Stimulated activated CD4-positive, alpha-beta T cell treated with anti-CD3 and anti-CD28 coated beads, Interleukin-1b, Interleukin-23, amount 100 ng/mL, for 4 hours (primary cell): ENCODE measurements around the gene IRX5.

Source experiments
- DNase-seq, 2 donors: peaks; one replicate each; pipeline ENCODE4 v3.0.0-alpha.2; 2020; ENCODE audit warnings: low read depth in 2 of 2

IRX5 gene

DNA sequence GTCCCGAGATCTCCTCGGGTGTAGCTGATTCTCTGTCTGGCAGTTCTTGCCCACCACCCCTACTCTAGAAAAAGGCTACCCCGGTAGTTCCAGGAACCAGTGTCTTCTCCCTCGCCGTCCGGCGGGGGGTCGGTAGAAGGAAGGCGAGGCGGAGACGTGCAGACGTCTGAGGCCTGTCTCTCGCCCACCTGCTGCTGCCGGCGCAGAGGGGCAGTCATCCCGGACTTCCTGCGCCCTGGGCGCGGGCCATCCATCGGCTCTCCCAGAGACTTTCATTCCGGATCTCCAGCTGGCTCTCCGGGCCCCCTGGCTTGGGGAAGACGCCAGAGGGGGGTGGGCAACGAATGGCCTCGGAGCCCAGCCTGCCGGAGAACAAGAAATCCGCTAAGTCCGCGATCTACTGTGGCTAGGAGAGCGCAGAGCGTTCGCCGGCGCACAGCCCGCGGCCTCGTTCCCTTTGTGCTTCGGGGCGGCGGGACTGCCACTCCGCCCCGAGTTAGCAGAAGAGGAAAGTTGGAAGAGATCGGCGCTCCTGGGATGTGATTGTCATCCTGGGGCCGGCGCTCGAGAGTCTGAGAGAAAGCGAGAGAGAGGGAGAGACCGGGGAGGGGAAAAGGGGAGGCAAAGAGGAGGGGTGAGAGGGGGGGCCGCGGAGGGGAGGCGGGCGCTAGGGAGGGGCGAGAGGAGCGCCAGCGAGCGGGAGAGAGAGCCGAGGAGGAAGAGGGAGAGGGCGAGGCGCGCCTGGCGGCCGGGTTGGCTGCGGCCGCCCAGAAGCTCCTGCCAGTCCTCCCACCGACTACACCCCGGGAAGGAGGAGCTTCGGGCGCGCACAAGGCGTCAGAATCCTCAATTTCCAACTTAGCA, at the start of gene IRX5:
IRX5 (plus strand) TSS at position 861 of the 864 bp plus-strand sequence. CDS start 334 bp downstream, outside the sequence.
- DNase-seq: peak in 1 of 2 donors; percentile 37

DNA sequence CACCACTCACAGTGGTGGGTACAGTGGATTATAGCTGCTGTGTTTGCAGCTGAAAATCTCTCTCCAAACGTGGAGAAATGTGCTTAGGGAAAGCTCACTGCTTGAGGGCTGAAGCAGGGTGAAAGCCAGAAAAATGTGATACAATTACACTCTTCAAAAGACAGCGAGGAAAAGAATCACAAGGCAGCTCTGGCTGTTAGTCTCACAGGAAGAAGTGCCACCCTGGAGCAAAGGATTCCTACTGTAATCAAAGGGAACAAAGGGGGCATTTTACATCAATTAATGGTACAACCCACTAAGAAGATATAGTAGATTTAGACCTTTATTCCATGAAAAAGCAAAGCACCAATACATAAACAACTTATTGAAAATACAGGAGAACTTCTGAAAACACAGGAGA, 48.1 kb upstream of the IRX5 start:
- DNase-seq: no peak

- DNase-seq: no peak
Observed at GRCh38 chr16:54883358-54883757, 47.3 kb upstream of the IRX5 start.

DNA sequence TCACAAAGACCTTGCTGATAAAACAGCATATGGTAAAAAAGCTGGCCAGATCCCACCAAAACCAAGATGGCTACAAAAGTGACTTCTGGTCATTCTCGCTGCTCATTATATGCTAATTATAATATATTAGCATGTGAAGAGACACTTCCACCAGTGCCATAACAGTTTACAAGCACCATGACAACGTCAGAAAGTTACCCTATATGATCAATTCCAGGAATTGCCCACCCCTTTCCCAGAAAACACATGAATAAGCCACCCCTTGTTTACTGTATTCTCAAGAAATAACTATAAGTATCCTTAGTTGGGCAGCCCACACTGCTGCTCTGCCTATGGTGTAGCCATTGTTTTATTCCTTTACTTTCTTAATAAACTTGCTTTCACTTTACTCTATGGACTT, 44.6 kb upstream of the IRX5 start:
- DNase-seq: no peak

DNA sequence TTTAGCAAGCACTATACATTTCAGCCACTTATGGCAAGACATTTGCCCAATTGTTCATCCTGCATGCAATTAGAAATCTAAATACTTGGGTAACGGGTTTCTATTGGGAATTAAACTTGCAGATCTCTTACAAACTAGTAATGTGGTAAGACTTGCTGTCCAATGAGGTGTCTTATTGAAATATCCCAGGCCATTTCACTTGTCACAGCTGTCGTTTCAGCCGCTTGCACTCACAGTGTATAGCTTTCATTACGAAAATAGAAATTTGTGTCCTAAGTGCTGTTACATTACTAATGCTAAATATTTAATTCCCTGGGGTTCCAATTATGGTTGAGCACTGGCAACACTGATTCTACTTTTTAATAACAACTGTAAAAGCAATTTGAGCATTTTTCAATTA, 40.3 kb upstream of the IRX5 start:
- DNase-seq: no peak

DNA sequence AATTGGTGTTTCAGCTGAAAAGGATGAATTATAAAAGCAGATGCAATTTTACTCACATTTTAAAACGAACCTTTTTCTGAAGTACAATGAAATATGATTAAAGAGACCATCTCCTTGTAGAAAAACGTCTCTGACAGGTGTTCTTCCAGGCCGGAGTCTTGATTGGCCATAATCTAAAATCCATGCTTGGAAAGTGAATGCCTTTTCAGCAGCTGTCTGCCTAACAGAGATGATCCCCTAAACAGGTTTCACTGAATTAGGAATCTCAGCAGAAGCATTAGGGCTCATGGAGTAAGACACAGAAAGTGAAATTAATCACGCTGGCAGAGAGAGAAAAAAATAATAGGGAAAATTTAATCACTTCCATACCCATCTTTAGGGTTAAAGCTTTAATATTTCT, 39.3 kb upstream of the IRX5 start:
- DNase-seq: no peak

- DNase-seq: no peak
Observed at GRCh38 chr16:54892981-54893380, 37.7 kb upstream of the IRX5 start.

DNA sequence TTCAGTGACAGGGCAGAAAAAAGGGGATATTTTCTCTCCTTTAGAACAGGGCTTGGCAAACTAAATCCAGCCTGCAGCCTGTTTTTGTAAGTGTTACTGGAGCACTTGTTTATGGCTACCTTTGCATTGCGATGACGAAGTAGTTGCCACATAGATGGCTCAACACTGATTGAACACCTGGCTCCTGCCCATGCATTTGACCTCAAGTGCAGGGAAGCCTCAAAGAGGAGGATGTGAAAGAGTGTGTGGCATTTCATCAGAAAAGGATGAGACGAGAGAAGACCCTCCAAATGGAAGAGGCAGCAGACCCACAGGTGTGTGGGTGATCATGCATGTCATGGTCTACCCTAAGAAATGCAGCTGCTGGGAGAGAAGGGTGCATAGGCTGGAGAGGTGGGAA, 32.7 kb upstream of the IRX5 start:
- no peak for DNase-seq

GRCh38 chr16:54901606-54902005, 29.1 kb upstream of the IRX5 start:
- DNase-seq: no peak

- DNase-seq: no peak
Observed at GRCh38 chr16:54903047-54903446, 27.6 kb upstream of the IRX5 start.

GRCh38 chr16:54911079-54911478, 19.6 kb upstream of the IRX5 start:
- DNase-seq: no peak

- DNase-seq: no peak
Observed at GRCh38 chr16:54912720-54913119, 17.9 kb upstream of the IRX5 start.

- DNase-seq: no peak
Observed at GRCh38 chr16:54921206-54921824, 9.3 kb upstream of the IRX5 start.

DNA sequence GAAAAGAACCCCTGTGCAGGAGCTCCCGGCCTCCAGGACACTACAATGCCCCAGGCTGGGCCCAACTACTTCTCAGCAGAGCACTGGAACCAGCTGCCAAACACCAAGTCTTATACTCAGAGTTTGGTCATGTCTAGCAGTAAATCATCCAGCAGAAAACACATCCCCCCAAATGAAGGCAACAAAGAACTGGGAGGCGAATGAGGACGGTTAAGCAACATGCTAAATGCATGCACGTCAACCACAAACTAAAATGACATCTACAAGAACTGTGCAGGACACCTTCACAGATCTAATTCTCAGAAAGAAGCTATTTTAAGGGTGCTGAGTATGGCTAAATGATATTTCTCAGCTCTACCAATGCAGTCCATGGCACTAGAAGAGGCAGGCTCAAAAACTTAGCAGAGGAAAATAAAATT, 7.6 kb upstream of the IRX5 start:
- no peak for DNase-seq

DNA sequence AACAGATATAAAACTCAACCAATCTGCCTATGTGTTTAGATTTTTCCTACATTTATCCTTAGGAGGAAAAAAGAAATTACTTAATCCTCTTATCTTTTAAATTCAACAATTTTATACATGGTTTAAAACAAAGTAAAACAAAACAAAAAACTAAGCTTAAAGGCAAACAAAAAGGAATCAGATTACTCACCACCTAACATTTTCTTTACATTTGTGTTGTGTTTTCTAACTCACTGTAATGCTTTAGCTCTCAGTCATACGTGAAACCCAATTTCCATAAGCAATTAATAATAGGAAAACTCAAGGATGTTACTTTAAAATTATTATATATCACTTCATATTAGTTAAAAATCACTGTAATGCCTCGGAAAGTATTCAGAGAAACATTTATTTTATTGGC, 6.7 kb upstream of the IRX5 start:
- no peak for DNase-seq

GRCh38 chr16:54926166-54926838, 4.4 kb upstream of the IRX5 start:
- DNase-seq: no peak

- no peak for DNase-seq
Observed at GRCh38 chr16:54927125-54928015, 3.3 kb upstream of the IRX5 start.

GRCh38 chr16:54928016-54928356, 2.7 kb upstream of the IRX5 start:
- DNase-seq: no peak

DNA sequence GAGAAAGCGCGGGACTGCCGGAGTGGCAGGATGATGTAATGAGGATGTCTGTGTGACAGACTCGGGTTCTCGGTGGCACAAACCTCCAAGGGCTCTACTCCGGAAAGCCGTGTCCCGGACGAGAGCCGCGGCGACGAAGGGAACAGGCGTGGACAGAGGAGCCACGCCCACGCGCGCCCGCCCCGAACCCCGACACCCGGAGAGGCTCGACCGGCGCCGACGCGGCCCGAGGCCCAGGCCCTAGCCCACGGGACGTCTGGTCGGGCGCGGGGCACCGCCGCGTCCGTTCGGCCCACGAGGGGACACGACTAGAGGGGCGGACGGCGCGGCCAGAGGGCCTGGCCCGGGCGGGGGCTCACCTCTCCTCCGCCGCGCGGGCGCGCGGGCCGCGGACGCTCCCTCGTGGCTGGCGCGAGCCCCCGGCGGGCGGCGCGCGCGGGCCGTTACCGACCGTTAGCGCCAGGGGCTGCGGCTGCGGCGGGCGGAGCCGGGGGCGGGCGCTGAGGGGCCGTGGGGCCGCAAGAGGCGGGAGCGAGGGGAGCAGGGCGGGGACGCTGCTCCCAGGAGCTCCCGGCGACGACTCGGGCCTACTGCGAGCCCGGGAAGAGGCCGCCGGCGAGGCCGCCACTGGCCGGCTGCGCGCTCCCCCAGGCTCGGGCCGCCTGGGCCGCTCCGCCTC, 2.1 kb upstream of the IRX5 start:
- peak in 1 of 2 donors; percentile 15 for DNase-seq

DNA sequence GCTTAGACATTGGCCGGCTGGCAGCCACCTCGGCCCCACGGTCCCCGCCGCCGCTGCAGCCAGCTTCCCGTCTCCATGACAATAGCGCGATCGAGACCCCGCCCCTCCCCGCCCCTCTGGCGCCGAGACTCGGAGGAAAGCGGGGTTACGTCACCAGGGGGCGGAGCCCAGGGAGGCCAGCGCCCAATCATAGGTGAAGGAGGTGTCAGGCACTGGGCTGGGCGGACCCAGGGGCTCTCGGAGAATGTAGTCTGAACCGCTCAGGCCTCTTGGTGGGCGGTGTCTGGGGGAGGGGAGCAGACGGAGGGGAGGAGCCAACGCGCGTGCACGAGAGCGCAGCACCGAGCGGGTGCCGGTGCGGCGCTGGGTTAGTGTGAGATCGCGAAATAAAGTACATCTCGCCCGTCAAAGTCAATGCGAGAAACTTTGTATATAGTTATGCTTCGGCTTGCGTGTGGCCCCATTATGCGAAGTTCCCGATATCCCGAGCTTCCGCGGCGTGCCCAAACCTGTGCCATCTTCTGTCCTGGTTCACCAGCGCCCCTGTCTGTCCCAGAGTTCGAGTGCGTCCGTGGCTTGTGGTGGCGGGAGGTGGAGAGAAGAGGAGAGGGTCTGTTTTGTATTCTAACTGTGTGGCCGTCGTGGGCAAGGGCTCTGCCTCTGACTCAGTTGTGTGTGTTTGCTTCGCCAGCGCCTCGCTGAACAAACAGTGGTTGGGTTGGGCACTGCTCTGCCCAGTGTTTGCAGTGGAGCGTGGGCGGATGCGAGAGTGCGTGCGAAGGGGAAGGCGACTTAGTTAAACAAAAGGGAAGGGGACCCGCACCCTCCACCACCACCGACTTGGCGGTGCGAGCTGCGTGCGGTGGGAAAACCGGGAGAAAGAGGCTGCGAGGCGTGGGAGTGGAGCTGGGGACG, 1.3 kb upstream of the IRX5 start:
- peak; percentile 89 to 97 for DNase-seq

- no peak for DNase-seq
Observed at GRCh38 chr16:54930869-54931119, 129 bp downstream of the IRX5 start.
